ENCODE data around the gene IFNA8.

DNA sequence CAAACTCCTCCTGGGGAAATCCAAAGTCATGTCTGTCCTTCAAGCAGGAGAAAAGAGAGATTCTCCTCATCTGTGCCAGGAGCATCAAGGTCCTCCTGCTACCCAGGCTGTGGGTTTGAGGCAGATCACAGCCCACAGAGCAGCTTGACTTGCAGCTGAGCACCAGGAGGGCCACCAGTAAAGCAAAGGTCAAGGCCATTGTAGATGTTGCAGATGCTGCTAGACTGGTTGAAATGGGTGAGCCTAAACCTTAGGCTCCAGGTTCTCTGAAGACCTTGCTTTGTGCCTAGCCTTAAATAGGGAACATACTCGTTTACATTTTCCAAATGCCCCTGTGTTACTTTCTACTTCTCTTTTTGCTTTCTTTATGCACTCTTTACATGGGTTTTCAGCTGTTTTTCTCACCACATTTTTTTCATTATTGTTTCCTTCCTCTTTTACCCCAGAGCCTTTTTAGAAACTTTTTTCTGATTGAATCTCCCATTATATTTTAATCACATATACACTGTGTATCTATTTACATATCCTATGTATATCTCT is 23.7 kb upstream of the IFNA8 start, which contains the start of gene IFNA2:
- TF ChIP-seq NR2C2 (CRISPR knock-in tag; IDR thresholded peaks at IDR 0.05) (no peak), ESRRA (CRISPR knock-in tag; IDR thresholded peaks at IDR 0.05; ENCODE audit: borderline replicate concordance) (no peak), NR1H2 (CRISPR knock-in tag; IDR thresholded peaks at IDR 0.05) (no peak), ETV6 (CRISPR knock-in tag; IDR thresholded peaks at IDR 0.05) (no peak), JUN (CRISPR knock-in tag; IDR thresholded peaks at IDR 0.05) (no peak), IRF2 (CRISPR knock-in tag; IDR thresholded peaks at IDR 0.05; ENCODE audit: borderline replicate concordance, low read depth) (no peak), ZNF232 (CRISPR knock-in tag; IDR thresholded peaks at IDR 0.05) (no peak), MAX (CRISPR knock-in tag; IDR thresholded peaks at IDR 0.05) (no peak)
- TF ChIP-seq, protein P1, sequence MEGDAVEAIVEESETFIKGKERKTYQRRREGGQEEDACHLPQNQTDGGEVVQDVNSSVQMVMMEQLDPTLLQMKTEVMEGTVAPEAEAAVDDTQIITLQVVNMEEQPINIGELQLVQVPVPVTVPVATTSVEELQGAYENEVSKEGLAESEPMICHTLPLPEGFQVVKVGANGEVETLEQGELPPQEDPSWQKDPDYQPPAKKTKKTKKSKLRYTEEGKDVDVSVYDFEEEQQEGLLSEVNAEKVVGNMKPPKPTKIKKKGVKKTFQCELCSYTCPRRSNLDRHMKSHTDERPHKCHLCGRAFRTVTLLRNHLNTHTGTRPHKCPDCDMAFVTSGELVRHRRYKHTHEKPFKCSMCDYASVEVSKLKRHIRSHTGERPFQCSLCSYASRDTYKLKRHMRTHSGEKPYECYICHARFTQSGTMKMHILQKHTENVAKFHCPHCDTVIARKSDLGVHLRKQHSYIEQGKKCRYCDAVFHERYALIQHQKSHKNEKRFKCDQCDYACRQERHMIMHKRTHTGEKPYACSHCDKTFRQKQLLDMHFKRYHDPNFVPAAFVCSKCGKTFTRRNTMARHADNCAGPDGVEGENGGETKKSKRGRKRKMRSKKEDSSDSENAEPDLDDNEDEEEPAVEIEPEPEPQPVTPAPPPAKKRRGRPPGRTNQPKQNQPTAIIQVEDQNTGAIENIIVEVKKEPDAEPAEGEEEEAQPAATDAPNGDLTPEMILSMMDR (IDR thresholded peaks at IDR 0.05): no peak
- TF ChIP-seq, protein P2, sequence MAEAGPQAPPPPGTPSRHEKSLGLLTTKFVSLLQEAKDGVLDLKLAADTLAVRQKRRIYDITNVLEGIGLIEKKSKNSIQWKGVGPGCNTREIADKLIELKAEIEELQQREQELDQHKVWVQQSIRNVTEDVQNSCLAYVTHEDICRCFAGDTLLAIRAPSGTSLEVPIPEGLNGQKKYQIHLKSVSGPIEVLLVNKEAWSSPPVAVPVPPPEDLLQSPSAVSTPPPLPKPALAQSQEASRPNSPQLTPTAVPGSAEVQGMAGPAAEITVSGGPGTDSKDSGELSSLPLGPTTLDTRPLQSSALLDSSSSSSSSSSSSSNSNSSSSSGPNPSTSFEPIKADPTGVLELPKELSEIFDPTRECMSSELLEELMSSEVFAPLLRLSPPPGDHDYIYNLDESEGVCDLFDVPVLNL (CRISPR knock-in tag; IDR thresholded peaks at IDR 0.05; ENCODE audit: borderline replicate concordance, low read depth): no peak
- TF ChIP-seq, protein P3, sequence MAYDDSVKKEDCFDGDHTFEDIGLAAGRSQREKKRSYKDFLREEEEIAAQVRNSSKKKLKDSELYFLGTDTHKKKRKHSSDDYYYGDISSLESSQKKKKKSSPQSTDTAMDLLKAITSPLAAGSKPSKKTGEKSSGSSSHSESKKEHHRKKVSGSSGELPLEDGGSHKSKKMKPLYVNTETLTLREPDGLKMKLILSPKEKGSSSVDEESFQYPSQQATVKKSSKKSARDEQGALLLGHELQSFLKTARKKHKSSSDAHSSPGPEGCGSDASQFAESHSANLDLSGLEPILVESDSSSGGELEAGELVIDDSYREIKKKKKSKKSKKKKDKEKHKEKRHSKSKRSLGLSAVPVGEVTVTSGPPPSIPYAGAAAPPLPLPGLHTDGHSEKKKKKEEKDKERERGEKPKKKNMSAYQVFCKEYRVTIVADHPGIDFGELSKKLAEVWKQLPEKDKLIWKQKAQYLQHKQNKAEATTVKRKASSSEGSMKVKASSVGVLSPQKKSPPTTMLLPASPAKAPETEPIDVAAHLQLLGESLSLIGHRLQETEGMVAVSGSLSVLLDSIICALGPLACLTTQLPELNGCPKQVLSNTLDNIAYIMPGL (CRISPR knock-in tag; IDR thresholded peaks at IDR 0.05): no peak
- TF ChIP-seq, protein P4, sequence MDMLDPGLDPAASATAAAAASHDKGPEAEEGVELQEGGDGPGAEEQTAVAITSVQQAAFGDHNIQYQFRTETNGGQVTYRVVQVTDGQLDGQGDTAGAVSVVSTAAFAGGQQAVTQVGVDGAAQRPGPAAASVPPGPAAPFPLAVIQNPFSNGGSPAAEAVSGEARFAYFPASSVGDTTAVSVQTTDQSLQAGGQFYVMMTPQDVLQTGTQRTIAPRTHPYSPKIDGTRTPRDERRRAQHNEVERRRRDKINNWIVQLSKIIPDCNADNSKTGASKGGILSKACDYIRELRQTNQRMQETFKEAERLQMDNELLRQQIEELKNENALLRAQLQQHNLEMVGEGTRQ (CRISPR knock-in tag; IDR thresholded peaks at IDR 0.05): no peak
- TF ChIP-seq, protein P5, sequence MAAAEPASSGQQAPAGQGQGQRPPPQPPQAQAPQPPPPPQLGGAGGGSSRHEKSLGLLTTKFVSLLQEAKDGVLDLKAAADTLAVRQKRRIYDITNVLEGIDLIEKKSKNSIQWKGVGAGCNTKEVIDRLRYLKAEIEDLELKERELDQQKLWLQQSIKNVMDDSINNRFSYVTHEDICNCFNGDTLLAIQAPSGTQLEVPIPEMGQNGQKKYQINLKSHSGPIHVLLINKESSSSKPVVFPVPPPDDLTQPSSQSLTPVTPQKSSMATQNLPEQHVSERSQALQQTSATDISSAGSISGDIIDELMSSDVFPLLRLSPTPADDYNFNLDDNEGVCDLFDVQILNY (CRISPR knock-in tag; IDR thresholded peaks at IDR 0.05): no peak
